ENCODE results near the gene SPTLC3. TPM values are rescaled to one million over a fixed set of nuclear protein-coding genes. Genes with fewer than 3 reads are reported as not detected.

The SPTLC3 gene
- total RNA-seq, 1 donor from 2014 or later: 9.9 TPM

DNA sequence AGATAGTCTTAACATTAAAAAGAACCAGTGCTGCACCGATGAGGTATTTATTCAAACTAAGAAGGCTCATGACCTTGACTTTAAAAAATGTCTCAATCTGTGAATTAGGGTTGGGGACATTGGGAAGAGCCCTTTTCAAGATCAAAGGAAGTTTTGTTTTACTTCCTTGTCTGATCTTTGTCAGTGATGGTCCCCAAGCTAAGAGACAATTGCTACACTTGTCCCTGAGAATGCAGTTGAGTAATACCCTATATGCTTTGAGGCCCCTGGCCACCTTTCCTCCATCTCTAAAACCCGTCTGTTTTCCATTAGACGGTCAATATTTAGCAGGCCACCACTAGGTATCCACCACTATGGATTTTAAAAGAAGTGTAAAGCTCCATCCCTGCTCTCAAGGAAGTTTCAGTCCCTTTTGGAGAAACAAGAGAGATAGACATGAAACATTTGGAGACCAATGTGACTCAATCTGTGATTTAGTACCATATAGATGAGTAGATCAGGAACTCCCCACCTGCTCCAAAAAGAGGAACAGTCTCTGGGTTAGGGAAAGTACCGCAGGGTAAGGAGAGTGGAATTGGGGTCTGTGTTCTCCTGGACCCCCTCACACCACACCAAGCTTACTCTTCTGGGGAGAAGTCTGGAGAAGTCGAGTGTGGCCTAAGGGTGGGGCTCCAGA is 113.2 kb downstream of the SPTLC3 start:
- no peak overlapping the region for H3K4me3 ChIP-seq (ENCODE audit: low read length in 3 of 3)
- no peak overlapping the region for H3K27ac ChIP-seq (ENCODE audit: low read depth, low read length)
- H3K9ac ChIP-seq (ENCODE audit: low read depth in 1 of 3, low read length in 3 of 3): no peak overlapping the region
- no peaks in the 10 kb centered on the region for H3K27me3 ChIP-seq (ENCODE audit: control insufficient read depth in 3 of 3, insufficient read depth in 3 of 3, low read length in 3 of 3)
- no peaks in the 10 kb centered on the region for H3K9me3 ChIP-seq (ENCODE audit: control insufficient read depth in 3 of 3, low read length in 3 of 3)
- H3K36me3 ChIP-seq (ENCODE audit: control insufficient read depth in 3 of 3, insufficient read depth in 3 of 3, low read length in 3 of 3): no peaks in the 10 kb centered on the region
- H3K4me1 ChIP-seq (ENCODE audit: control insufficient read depth in 3 of 3, insufficient read depth in 3 of 3, low read length in 3 of 3): no peaks in the 10 kb centered on the region

DNA sequence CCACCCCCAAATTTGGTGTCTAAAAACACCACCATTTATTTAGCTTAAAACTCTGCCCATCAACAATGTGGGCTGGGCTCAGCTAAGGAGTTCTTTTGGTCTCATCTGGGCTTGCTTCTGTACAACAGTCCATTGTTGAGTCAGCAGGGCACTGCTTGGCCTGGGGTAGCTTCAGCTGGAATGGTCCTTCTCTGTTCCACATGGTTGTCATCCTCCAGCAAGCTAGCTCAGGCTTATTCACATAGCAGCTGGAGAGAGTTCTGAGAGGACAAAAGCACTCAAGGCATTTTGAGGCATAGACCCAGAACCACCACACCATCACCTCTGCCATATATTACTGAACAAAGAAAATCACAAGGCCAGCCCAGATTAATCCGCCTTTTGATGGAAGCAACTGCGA is 116.7 kb downstream of the SPTLC3 start:
- no peaks in the 10 kb centered on the region for H3K4me1 ChIP-seq (ENCODE audit: control insufficient read depth in 3 of 3, insufficient read depth in 3 of 3, low read length in 3 of 3)
- H3K36me3 ChIP-seq (ENCODE audit: control insufficient read depth in 3 of 3, insufficient read depth in 3 of 3, low read length in 3 of 3): peaks cover 0 to 2% (median 0%) of the 10 kb centered on the region in 3 donors
- H3K27me3 ChIP-seq (ENCODE audit: control insufficient read depth in 3 of 3, insufficient read depth in 3 of 3, low read length in 3 of 3): no peaks in the 10 kb centered on the region
- no peak overlapping the region for H3K27ac ChIP-seq (ENCODE audit: low read depth, low read length)
- peaks cover 0 to 4% (median 0%) of the 10 kb centered on the region in 3 donors for H3K9me3 ChIP-seq (ENCODE audit: control insufficient read depth in 3 of 3, low read length in 3 of 3)
- no peak overlapping the region for H3K4me3 ChIP-seq (ENCODE audit: low read length in 3 of 3)
- no peak overlapping the region for H3K9ac ChIP-seq (ENCODE audit: low read depth in 1 of 3, low read length in 3 of 3)

DNA sequence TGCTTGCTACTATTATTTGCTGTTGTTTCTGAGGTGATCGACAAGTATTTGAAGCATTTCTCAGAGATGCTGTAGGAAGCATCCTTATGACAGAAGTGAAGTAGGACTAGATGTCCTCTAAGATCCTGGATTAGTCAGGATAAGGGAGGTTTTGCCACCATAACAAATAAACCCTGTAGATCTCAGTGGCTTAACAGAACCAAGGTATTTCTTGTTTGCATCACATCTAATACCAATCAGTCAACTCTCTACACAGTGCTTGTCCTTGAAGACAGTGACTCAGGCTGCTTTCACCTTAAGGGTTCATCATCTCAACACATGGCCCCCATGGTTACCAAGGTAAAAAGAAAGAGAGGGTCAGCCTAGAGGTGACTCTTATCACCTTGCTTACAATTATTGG is 119.4 kb downstream of the SPTLC3 start:
- H3K36me3 ChIP-seq (ENCODE audit: control insufficient read depth in 3 of 3, insufficient read depth in 3 of 3, low read length in 3 of 3): peaks cover 0 to 3% (median 0%) of the 10 kb centered on the region in 3 donors

DNA sequence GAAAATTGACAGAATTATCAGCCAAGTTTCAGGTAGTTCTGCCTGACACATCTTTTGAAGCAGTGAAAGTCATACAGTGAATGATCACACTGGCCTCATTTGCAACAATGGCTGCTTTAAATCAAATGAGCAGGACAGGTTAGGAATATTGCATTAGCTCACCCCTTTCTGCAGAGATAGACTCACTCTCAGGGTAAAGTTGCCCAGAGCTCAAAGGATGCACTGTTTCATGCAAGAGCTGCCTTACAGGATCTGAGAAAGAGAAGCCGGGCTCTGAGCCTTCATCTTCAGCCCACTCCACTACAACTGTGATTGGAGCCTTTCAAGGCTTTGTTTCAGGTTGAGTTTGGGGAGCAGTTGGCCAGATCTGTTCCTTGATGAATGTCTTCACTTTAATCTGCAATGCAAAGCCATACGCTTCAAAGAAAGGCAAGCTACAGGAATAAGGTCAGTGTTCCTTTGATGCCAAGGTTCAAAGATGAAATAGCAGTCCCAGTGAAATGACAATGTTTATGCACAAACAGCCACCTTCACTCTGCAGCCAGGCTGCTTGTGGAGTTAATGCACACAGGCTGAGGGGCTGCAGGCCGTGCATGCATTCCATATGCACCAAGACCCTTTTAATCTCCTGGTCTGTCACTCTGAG is 121.4 kb downstream of the SPTLC3 start:
- H3K9me3 ChIP-seq (ENCODE audit: control insufficient read depth in 3 of 3, low read length in 3 of 3): peaks cover 0 to 4% (median 0%) of the 10 kb centered on the region in 3 donors
- no peak overlapping the region for H3K27ac ChIP-seq (ENCODE audit: low read depth, low read length)
- no peak overlapping the region for H3K4me3 ChIP-seq (ENCODE audit: low read length in 3 of 3)
- no peaks in the 10 kb centered on the region for H3K27me3 ChIP-seq (ENCODE audit: control insufficient read depth in 3 of 3, insufficient read depth in 3 of 3, low read length in 3 of 3)
- no peak overlapping the region for H3K9ac ChIP-seq (ENCODE audit: low read depth in 1 of 3, low read length in 3 of 3)
- H3K36me3 ChIP-seq (ENCODE audit: control insufficient read depth in 3 of 3, insufficient read depth in 3 of 3, low read length in 3 of 3): peaks cover 0 to 3% (median 0%) of the 10 kb centered on the region in 3 donors
- H3K4me1 ChIP-seq (ENCODE audit: control insufficient read depth in 3 of 3, insufficient read depth in 3 of 3, low read length in 3 of 3): no peaks in the 10 kb centered on the region

More for the DNA sequence above, 119.4 kb downstream of the SPTLC3 start:
- peaks cover 0 to 4% (median 0%) of the 10 kb centered on the region in 3 donors for H3K9me3 ChIP-seq (ENCODE audit: control insufficient read depth in 3 of 3, low read length in 3 of 3)
- no peak overlapping the region for H3K27ac ChIP-seq (ENCODE audit: low read depth, low read length)
- no peak overlapping the region for H3K4me3 ChIP-seq (ENCODE audit: low read length in 3 of 3)
- no peak overlapping the region for H3K9ac ChIP-seq (ENCODE audit: low read depth in 1 of 3, low read length in 3 of 3)
- H3K4me1 ChIP-seq (ENCODE audit: control insufficient read depth in 3 of 3, insufficient read depth in 3 of 3, low read length in 3 of 3): no peaks in the 10 kb centered on the region
- no peaks in the 10 kb centered on the region for H3K27me3 ChIP-seq (ENCODE audit: control insufficient read depth in 3 of 3, insufficient read depth in 3 of 3, low read length in 3 of 3)

DNA sequence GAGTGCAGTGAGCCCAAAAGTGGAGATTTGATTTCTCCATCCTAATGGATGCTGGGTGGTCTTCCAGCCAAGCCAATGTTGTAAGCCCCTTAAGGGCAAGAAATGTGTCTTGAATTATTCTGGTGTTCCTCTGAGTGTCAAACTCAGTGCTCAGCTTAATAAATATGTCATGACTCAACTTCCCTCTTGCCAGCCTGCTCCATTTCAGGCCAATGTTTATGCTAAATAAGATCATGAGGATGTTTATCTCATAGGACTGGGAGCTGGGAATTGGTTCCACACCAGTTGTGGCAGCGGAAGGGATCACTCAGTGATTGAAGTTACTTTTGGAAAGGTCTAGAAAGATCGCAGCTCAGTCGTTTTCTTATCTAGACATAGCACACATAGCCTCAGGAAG is 121.9 kb downstream of the SPTLC3 start:
- H3K9ac ChIP-seq (ENCODE audit: low read depth in 1 of 3, low read length in 3 of 3): no peak overlapping the region
- no peaks in the 10 kb centered on the region for H3K4me1 ChIP-seq (ENCODE audit: control insufficient read depth in 3 of 3, insufficient read depth in 3 of 3, low read length in 3 of 3)
- peaks cover 0 to 4% (median 0%) of the 10 kb centered on the region in 3 donors for H3K9me3 ChIP-seq (ENCODE audit: control insufficient read depth in 3 of 3, low read length in 3 of 3)
- peaks cover 0 to 3% (median 0%) of the 10 kb centered on the region in 3 donors for H3K36me3 ChIP-seq (ENCODE audit: control insufficient read depth in 3 of 3, insufficient read depth in 3 of 3, low read length in 3 of 3)
- no peaks in the 10 kb centered on the region for H3K27me3 ChIP-seq (ENCODE audit: control insufficient read depth in 3 of 3, insufficient read depth in 3 of 3, low read length in 3 of 3)
- no peak overlapping the region for H3K27ac ChIP-seq (ENCODE audit: low read depth, low read length)
- no peak overlapping the region for H3K4me3 ChIP-seq (ENCODE audit: low read length in 3 of 3)

DNA sequence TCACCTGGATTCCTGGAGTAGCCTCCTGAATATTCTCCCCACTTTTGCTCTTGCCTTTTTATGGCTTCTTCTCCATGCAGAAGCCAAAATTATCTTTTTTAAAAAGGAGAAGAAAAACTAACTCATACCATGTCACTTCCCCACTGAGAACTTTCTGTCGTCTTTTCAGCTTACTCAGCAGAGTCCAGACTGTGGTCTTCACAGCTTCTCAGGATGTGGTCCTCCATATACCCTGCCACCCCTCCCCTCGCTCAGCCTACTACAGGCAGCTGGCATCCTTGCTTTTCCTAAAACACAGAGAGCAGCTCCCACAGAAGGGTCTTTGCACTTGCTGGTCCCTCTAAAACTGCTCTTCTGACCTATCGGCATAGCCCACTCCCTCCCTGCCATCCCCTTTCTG is 122.9 kb downstream of the SPTLC3 start:
- Histone ChIP-seq H3K36me3 (ENCODE audit: control insufficient read depth in 3 of 3, insufficient read depth in 3 of 3, low read length in 3 of 3) (peaks cover 0 to 3% (median 0%) of the 10 kb centered on the region in 3 donors), H3K4me1 (ENCODE audit: control insufficient read depth in 3 of 3, insufficient read depth in 3 of 3, low read length in 3 of 3) (no peaks in the 10 kb centered on the region), H3K4me3 (ENCODE audit: low read length in 3 of 3) (no peak overlapping the region), H3K9me3 (ENCODE audit: control insufficient read depth in 3 of 3, low read length in 3 of 3) (peaks cover 0 to 4% (median 0%) of the 10 kb centered on the region in 3 donors), H3K27ac (ENCODE audit: low read depth, low read length) (no peak overlapping the region), H3K27me3 (ENCODE audit: control insufficient read depth in 3 of 3, insufficient read depth in 3 of 3, low read length in 3 of 3) (no peaks in the 10 kb centered on the region), H3K9ac (ENCODE audit: low read depth in 1 of 3, low read length in 3 of 3) (no peak overlapping the region)

DNA sequence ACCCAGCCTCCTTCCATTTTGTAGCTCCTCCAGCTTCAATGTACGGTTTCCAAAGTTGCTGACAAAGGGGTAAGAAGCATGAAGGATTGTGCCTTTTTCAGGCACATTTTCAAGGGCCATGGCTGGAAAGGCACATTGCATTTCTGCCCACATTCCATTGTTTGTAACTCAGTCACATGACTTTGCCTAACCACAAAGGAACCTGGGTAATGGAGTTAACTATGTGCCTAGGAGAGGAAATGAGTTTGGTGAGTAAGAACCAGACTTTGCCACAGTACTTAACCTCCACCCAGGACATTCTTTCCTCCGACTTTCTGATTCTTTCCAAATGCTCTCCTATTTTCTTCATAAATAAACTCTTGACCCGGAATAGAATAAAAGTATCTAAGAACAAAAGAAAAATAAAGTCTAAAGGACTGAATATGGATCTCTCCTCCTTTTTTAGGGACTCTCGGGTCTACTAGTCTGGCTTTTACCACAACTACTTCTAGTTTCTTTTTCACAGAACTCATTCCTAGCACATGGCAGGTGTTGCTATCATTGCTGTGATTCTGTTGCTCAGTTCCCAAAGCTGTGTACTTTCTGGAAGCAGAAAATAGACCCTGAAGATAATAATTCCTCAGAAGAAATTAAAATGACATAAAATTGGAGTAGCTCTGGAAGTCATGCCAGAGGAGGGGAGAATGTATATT is 130.8 kb downstream of the SPTLC3 start:
- H3K36me3 ChIP-seq (ENCODE audit: control insufficient read depth in 3 of 3, insufficient read depth in 3 of 3, low read length in 3 of 3): no peaks in the 10 kb centered on the region

DNA sequence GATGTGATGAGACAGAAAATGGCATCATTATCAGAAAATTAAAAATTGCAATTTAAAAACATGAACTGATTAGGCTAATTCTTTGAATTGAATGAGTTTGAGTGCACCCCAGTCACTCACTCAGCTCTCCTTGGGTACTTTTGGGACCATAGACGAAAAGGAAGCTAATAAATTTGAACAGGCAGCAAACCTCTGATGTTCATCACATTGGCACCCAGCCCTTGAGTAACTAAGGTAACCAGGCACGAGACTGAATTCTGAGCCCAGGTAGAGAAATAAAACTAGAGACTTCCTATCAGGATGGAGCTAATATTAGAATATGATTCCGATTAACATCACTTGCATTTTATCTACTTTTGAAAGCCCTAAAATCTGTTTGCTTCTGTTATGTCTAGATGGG is 131.4 kb downstream of the SPTLC3 start:
- Histone ChIP-seq H3K36me3 (ENCODE audit: control insufficient read depth in 3 of 3, insufficient read depth in 3 of 3, low read length in 3 of 3) (no peaks in the 10 kb centered on the region), H3K27ac (ENCODE audit: low read depth, low read length) (no peak overlapping the region), H3K4me3 (ENCODE audit: low read length in 3 of 3) (no peak overlapping the region), H3K9me3 (ENCODE audit: control insufficient read depth in 3 of 3, low read length in 3 of 3) (no peaks in the 10 kb centered on the region), H3K4me1 (ENCODE audit: control insufficient read depth in 3 of 3, insufficient read depth in 3 of 3, low read length in 3 of 3) (no peaks in the 10 kb centered on the region), H3K9ac (ENCODE audit: low read depth in 1 of 3, low read length in 3 of 3) (no peak overlapping the region), H3K27me3 (ENCODE audit: control insufficient read depth in 3 of 3, insufficient read depth in 3 of 3, low read length in 3 of 3) (no peaks in the 10 kb centered on the region)

More for the DNA sequence above, 130.8 kb downstream of the SPTLC3 start:
- Histone ChIP-seq H3K4me3 (ENCODE audit: low read length in 3 of 3) (no peak overlapping the region), H3K9me3 (ENCODE audit: control insufficient read depth in 3 of 3, low read length in 3 of 3) (no peaks in the 10 kb centered on the region), H3K9ac (ENCODE audit: low read depth in 1 of 3, low read length in 3 of 3) (no peak overlapping the region), H3K27me3 (ENCODE audit: control insufficient read depth in 3 of 3, insufficient read depth in 3 of 3, low read length in 3 of 3) (no peaks in the 10 kb centered on the region), H3K27ac (ENCODE audit: low read depth, low read length) (no peak overlapping the region), H3K4me1 (ENCODE audit: control insufficient read depth in 3 of 3, insufficient read depth in 3 of 3, low read length in 3 of 3) (no peaks in the 10 kb centered on the region)

DNA sequence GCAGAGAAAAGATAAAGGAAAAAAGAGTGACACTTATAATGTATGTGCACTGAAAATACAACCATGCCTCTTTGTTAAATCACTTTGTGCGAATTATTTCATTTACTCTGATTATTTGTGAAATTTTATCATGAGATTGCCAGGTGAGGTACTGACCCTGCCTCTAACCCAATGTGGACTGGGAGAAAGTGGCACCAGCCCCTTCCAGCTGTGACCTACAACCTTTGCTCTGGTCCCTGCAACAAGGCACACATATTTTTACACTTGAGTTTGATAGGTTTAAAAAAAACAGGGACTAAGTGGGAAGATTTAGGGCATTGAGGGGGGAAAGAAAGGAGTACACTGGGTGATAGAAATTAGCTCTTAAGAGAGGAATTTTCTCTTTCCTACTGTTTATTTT is 132.0 kb downstream of the SPTLC3 start:
- Histone ChIP-seq H3K9me3 (ENCODE audit: control insufficient read depth in 3 of 3, low read length in 3 of 3) (no peaks in the 10 kb centered on the region), H3K36me3 (ENCODE audit: control insufficient read depth in 3 of 3, insufficient read depth in 3 of 3, low read length in 3 of 3) (no peaks in the 10 kb centered on the region), H3K27ac (ENCODE audit: low read depth, low read length) (no peak overlapping the region), H3K4me3 (ENCODE audit: low read length in 3 of 3) (no peak overlapping the region), H3K27me3 (ENCODE audit: control insufficient read depth in 3 of 3, insufficient read depth in 3 of 3, low read length in 3 of 3) (no peaks in the 10 kb centered on the region), H3K9ac (ENCODE audit: low read depth in 1 of 3, low read length in 3 of 3) (no peak overlapping the region), H3K4me1 (ENCODE audit: control insufficient read depth in 3 of 3, insufficient read depth in 3 of 3, low read length in 3 of 3) (no peaks in the 10 kb centered on the region)

DNA sequence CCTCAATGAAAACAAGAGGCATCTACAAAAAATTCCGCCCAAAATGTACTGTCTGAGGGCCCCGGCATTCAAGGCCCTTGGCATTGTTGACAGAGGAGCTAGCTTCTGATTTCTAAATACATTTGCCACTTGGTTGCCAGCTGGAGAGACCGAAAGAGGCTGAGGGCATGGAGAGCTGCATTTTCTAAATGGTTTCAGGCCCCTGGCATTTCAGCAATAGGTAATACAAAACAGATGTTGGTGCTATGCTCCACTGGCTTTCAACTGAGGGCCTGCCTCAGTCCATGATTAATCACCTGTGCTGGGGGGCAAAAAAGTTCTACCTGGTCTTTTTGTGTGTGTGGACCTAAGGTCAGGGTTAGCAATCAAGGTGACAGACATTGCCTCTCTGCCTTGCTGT is 132.8 kb downstream of the SPTLC3 start:
- Histone ChIP-seq H3K4me3 (ENCODE audit: low read length in 3 of 3) (no peak overlapping the region), H3K9me3 (ENCODE audit: control insufficient read depth in 3 of 3, low read length in 3 of 3) (no peaks in the 10 kb centered on the region), H3K27me3 (ENCODE audit: control insufficient read depth in 3 of 3, insufficient read depth in 3 of 3, low read length in 3 of 3) (no peaks in the 10 kb centered on the region), H3K9ac (ENCODE audit: low read depth in 1 of 3, low read length in 3 of 3) (no peak overlapping the region), H3K27ac (ENCODE audit: low read depth, low read length) (no peak overlapping the region), H3K4me1 (ENCODE audit: control insufficient read depth in 3 of 3, insufficient read depth in 3 of 3, low read length in 3 of 3) (peaks cover 0 to 2% (median 1%) of the 10 kb centered on the region in 3 donors), H3K36me3 (ENCODE audit: control insufficient read depth in 3 of 3, insufficient read depth in 3 of 3, low read length in 3 of 3) (no peaks in the 10 kb centered on the region)
